GM21717 (cell line): Measurements from ENCODE around the gene CEACAM18.
"Not testable (repeated sequence)": the region's sequence is repeated elsewhere in the genome, so short reads cannot be mapped to it uniquely, and the experiment has no call there.

Source experiments
- ATAC-seq: cut with Tn5 transposase; IDR thresholded peaks from one replicate; pipeline ENCODE4 v1.9.1; 2021; ENCODE audit warnings: mild to moderate bottlenecking, moderate library complexity; ENCODE audit not compliant: unreplicated experiment

The CEACAM18 gene

DNA sequence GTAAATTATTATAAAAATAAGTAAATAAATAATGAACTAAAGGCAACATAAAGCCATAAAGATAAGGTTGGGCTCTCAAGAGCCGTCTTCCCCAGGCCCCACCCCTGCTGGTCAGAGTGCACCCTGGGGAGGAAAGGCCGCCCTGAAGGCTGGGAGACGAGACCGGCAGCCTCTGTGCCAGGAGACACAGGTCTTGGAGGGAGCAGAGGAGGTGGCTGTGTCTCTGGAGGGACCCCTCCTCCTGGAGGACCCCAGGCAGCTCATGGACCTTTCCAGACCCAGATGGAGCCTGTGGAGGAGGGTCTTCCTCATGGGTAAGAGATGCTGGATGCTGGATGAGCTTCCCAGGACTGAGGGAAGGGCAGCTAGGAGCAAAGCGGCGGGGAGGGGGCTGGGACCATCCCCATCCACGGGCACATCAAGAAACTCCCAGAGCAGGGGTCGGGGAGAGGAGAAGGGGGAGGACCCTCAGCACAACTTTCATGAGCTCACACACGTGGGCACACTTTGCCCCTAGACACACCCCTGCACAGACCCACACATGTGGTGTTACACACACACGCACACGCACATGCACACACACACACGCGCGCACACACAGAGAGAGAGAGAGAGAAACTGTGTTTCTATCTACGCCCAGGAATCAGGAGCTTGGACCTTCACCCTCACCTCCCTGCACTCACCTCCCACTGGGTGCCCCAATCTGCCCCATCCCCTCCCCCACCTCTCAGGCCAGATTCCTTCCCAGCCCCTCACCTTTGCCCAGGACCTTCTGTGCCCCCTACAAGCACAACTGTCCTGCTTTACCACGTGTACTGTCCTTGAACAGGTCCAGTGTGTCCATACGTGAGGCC is at the start of gene CEACAM18:
Gene CEACAM18 (plus strand): TSS at position 159 of the 854 bp plus-strand sequence.
- ATAC-seq, result no peak

DNA sequence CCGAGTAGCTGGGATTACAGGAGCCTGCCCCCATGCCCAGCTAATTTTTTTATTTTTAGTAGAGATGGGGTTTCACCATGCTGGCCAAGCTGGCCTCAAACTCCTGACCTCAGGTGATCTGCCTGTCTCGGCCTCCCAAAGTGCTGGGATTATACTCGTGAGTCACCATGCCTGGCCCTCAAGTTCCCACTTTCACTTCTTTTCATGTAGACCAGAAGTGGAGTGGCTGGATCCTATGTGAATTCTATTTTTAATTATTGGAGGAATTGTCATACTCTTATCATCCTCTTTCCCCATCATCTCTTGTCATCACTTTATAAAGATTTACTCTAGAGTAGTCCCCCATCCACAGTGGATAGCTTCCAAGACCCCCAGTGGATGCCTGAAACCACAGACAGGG is 48.1 kb upstream of the CEACAM18 start:
- no peak for ATAC-seq

DNA sequence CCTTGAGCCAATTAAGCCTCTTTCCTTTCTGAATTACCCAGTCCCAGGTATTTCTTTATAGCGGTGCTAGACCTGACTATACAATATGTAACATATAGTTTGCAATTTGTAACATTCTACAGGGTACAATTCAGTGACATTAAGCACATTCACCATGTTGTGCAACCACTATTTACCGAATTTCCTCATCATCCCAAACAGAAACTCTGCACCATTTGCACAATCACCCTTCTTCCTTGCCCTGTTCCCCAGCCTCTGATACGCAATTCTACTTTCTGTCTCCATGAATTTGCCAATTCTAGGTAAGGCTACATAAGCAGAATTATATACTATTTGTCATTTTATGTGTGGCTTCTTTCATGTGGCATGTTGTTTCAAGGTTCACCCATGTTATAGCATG is 47.2 kb upstream of the CEACAM18 start:
- no peak for ATAC-seq

DNA sequence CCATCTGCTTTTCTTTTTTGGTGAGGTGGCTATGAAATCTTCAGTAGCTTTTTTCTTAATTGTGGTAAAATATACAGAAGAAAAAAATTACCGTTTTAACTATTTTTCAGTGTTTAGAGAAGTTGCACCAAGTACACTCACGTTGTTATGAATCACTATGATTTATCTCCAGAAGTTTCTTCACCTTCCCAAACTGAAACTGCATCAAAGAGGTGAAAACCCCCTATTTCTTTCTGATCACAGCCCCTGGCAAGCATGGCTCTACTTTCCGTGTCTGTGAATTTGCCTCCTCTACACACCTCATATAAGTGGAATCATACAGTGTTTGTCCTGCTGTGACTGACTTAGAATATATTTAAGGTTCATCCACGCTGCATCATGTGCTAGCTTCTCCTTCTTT is 45.3 kb upstream of the CEACAM18 start:
- ATAC-seq, result no peak

DNA sequence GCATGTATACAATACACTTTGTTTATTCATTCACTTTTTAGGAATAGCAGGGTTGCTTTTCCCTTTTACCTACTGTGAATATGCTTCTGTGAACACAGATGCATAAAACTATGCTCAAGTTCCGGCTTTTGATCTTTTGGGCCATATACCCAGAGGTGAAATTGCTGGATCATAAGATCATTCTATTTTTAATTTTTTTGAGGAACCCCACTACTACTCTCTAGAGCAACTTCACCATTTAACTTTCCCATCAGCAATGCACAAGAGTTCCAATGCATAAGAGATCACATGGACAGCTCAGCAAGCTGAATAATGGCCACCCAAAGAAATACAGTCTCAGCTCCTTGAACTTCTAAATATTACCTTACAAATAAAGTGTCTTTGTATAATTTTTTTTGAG is 43.9 kb upstream of the CEACAM18 start:
- no peak for ATAC-seq

DNA sequence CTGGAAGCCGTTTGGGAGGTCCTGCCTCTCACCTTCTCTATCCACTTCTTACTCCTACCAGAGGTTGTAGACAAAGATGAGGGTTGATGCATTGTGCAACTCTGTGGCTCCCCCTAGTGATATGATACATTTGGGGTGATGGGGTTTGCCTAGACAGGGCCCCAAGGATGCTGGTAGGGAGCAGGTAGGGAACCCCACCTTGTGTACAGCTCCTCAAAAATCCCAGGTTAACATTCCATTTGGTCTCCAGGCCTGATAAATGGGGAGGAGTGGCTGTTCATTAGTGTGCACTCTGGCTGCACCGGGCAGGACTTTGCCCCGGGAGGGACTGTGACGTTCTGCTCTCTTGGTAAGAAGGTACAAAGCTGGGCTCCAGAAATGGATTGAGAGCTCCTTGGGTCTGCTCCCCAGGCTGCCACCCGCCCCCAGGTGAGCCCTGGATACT is 39.3 kb upstream of the CEACAM18 start:
- no peak for ATAC-seq

DNA sequence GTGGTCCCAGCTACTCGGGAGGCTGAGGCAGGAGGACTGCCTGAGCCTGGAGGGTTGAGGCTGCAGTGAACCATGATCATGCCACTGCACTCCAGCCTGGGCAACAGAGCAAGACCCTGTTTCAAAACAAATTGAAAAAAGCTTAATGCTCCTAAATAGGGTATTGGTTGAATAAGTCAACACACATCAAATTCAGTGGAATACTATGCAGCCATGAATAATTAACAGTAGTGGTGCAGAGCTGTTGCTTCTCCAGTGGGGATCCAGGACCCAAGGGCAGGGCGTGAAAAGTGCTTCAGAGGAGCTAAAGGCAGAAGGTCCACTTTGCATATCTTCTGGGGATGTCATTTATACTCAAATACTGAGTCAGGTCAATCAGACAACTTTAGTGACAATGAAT is 38.3 kb upstream of the CEACAM18 start:
- ATAC-seq, result no peak

DNA sequence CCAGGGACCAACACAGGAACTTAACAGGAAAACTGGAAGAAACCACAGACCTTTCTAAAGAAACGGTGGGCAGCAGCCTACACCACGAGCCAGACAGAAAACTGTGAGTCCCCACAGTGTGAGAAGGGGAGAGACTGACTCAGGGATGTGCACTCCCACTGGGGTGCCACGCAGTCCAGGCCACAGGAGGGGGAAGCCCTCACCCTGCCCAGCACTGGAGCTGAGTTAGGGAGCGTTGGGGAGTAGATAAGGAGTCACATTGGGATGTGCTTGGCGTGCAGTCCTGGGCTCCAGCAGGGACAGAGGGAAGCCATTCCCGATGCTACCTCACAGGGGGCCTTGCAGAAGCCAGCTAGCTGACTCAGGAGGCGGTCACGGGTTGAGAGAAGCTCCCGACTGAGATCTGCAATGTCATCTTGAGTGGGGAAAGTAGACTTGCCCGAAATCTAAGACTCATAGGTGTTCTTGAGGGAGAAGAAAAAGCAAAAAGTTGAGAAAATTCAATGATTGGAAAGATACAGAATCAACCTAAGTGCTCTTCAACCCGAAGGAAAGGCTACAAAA is 37.4 kb upstream of the CEACAM18 start:
- ATAC-seq, result no peak

DNA sequence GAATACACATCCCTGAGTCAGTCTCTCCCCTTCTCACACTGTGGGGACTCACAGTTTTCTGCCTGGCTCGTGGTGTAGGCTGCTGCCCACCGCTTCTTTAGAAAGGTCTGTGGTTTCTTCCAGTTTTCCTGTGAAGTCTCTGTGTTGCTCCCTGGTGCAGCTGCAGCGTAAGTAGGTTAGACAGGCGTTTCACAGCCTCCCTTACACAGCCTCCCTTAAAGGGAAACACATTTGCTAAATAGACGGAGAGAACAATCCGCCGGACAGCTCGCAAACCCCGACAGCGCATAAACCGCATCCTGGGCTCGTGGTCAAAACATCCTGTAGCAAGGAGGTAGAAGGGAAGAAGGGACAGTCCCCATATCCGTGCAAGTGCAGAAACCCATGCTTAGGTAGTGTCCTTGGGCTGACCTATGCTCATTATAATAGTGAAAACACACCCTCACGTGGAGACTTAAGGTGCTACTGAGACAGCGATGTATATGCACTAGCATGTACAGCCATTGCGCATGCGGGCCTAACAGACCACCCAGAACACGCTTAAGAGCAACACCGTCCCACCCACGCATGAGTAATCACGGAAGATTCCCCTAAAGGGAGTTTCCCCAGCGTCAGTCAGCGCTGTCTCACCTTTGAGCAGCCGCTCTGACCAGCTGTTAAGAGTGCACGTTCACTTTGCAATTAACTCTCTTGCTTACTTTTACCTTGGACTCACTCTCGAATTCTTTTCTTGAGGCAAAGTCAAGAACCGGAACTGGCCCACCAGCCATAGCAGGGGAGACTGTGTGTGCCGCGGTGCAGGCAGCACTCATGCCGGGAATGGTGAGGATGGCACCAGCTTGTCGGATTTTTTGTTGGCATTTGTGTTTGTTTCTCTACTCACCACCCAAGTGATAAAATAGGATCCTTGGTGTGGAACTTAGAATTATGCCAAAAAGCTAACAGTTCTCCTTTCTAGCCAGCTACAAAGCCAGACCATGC is 36.6 kb upstream of the CEACAM18 start:
- ATAC-seq, result peak; percentile 75

DNA sequence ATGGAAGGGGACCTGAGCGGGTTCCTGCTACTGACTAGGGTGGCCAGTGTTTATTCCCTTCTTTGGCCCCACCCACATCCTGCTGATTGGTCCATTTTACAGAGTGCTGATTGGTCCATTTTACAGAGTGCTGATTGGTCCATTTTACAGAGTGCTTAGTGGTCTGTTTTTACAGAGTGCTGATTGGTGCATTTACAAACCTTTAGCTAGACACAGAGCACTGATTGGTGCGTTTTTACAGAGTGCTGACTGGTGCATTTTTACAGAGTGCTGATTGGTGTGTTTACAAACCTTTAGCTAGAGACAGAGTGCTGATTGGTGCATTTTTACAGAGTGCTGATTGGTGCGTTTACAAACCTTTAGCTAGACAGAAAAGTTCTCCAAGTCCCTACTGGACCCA is 30.8 kb upstream of the CEACAM18 start:
- ATAC-seq, result not testable (repeated sequence)

DNA sequence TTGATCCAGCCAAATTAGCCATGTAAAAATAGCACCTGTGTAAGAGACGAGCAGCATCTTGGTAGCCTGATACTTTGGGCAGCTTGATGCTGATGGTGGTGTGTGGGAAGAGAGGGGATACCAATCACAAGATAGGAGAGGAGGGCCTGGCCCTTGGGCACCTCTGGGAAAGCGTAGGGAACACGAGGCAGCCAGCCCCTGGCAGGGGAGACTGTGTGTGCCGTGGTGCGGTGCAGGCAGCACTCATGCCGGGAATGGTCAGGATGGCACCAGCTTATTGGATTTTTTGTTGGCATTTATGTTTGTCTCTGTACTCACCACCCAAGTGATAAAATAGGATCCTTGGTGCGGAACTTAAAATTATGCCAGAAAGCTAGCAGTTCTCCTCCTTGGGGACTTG is 30.3 kb upstream of the CEACAM18 start:
- ATAC-seq, result no peak

DNA sequence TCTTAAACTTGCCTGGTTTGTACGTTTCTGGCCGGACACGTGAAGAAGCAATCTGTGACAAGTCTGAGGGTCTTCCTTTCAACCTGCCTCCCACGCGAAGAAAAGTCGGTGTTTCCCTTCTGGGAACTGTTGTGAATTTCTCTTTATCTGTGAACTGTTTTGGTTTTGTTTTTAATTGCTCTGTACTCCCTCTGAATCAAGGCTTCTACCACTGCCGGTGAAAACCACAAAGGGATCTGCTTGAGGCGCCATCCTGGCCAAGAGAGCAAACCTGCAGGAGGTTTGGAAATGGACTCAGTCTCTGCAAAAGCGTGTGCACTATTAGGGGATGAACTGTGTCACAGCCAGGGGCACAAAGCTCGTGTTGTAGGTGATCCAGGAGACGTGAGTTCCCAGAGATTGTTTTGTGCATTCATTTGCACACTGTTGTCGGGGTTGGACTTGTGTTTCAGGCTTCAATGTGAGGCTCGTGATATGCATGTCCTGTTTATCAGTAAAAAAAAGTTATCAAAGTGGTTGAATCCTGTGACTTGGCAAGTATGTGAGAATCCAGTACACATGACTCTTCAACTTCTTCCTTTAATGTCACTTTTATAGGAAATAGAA is 29.8 kb upstream of the CEACAM18 start:
- ATAC-seq, result no peak

DNA sequence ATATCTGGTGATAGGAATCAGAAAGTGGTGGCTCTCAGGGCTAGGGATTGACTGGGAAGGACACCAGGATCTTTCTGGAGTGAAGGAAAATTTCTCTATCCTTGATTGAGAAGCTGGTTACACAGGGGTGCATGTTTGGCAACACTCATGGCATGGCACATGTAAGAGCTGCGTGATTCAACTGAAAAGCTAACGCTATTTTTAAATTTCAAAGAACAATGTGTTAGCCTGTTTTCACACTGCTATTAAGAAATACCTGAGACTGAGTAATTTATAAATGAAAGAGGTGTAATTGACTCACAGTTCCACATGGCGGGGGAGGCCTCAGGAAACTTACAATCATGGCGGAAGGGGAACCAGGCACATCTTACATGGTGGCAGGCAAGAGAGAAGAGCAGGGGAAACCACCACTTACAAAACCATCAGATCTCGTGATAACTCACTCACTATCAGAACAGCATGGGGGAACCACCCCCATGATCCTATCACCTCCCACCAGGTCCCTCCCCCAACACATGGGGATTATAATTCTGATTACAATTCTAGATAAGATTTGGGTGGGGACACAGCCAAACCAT is 27.5 kb upstream of the CEACAM18 start:
- ATAC-seq, result no peak

DNA sequence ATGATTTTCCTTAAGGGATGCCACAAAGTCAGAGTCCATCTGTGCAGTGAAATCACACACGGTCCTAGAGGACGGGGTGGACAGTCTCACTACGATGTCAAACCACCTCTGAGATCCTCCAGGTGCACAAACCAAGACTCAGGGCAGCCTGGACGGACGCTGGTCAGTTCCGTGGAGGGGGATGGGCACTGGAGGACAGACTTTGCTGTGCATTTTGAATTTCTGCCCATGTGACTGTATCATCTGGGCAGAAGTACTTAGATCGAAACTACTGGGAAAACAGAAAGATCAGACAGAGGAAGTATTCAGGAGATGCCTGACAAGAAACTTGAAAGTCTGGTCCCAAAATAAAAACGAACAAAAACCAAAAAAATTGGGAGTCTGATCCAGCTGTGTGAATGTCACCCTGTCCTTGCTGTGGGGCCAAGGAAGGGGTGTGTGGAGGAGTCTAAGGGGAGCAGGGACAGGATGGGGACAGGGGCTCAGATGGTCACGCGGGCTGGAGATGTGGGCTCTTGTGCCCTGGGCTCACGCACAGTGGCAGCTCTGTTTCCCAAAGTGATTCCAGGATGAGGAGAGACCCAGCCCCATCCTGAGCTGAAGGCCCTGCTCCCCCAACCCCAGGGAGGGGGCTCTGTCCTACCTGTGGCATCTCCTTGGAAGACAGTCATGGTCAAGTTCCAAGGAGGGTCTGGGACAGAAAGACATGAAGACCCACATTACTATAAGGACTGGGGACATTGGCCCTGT is 21.6 kb upstream of the CEACAM18 start:
- ATAC-seq, result no peak

DNA sequence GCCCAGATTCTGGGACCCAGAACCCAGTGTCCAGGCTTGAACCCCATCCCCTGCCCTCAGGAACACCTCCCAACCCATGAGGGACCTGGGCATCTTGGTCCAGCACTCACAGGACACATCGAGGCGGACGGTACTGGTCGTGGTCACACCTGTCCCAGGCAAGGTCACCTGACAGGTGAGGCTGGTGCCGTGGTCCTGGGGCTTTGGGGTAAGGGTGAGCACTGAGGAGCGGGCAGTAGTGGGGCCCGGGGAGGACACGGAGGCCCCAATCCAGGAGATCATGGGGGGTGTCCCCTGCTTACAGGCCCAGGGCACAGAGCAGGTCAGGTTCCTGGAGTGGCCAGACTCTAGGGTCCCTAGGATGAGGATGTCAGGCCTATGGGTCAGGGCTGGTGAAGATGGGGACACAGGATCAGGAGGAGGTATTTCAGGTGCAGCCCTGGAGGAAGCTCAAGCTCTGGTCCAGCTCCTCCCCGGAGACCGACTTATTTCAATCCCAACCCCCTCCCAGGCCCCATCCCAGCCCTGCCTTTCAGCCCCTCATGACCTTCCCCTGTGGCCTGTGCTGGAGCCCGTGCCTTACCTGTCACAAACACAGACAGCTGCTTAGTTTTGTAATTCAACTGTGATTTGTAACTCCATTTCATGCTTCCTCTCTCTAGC is 20.9 kb upstream of the CEACAM18 start:
- ATAC-seq, result no peak

DNA sequence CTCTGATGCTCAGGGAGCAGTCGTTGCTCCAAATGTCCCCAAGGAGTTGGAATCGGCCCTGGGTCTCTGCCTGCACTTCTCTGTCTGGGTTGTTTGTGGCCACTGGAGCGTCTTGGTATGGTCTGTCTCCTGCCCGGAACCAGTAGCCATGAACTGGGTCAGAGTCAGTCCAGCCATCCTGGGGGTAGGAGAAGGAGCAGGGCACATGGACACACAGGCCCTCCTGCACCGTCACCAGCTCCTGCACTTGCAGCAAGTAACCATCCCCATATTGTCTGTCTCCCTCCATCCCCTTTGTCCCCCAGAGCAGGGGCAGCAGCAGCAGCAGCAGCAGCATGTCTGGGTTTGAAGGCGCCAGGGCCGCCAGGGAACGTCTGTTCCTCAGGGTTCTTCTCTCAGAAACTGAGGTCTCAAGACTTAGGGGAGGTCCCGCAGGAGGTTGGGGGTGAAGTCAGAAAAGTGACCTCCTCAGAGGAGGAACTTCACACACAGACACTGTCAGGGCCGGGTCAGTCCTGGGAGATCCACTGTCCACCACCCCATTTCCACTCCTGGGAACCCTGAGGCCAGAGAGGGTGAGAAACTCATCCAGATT is 20.2 kb upstream of the CEACAM18 start, which contains the start of gene SIGLEC8:
Gene SIGLEC8 (minus strand): TSS at position 404 of the 595 bp plus-strand sequence. CDS start 67 bp downstream, at position 337.
- ATAC-seq, result no peak

DNA sequence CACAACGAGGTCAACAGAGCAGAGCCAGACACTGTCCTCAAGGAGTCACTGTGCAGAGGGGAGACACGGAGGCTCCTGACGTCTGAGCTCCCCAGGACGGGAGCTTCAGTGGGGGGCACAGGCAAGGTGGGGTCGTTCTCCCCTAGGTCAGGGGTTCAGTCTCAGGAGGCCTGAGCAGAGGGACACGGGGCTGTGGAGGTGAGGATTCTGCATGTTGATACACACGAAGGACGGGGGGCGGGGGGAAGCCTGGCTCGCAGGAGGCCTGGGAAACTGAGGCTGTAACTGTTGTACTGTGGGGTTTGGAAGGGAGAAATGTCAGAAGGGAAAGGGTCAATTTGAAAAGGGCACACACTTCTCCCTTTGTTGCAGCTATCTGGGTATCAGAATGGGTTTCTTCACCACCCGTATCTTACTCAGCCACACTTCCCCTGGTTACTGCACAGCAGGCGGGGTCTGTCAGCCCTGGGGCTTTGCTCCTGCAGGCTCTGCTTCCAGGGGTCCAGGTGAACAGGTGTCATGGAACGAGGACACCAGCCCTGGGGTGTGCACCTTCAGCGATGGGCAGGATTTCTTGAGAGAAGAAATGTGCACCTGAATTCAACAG is 19.3 kb upstream of the CEACAM18 start:
- ATAC-seq, result no peak
